ENCODE measurements around the gene PUS1. TPM values are rescaled to one million over a fixed set of nuclear protein-coding genes. Genes with fewer than 3 reads are reported as not detected.

The PUS1 gene
- total and polyA plus RNA-seq, 9 of the 15 experiments (the other 6 are each of a cell fraction or from before 2014, with no cell fraction given) = 1.9 to 90.8 (median 30.0) TPM

GRCh38 chr12:131907379-131908091, 21.5 kb upstream of the PUS1 start (continued):
- TF ChIP-seq MYBL2 (IDR thresholded peaks at IDR 0.05; ENCODE audit: low read depth) = no peak
- no peak for TF ChIP-seq MYBL2 (CRISPR knock-in tag; IDR thresholded peaks at IDR 0.05; ENCODE audit: borderline replicate concordance)
- no peak for TF ChIP-seq RFX5 (IDR thresholded peaks at IDR 0.05; ENCODE audit: low read depth, low read length)
- TF ChIP-seq EGR1 (conservative IDR thresholded peaks at IDR 0.05) = no peak
- no peak for TF ChIP-seq FOXM1 (IDR thresholded peaks at IDR 0.05; ENCODE audit: low read depth)
- TF ChIP-seq FOXM1 (CRISPR knock-in tag; IDR thresholded peaks at IDR 0.05; ENCODE audit: low read depth) = no peak
- no peak for TF ChIP-seq NFE2 (IDR thresholded peaks at IDR 0.05; ENCODE audit: low read depth)
- TF ChIP-seq ADNP (tag; IDR thresholded peaks at IDR 0.05) = no peak
- no peak for TF ChIP-seq USF2 (CRISPR knock-in tag; IDR thresholded peaks at IDR 0.05)
- no peak for TF ChIP-seq ETV1 (tag; conservative IDR thresholded peaks at IDR 0.05; ENCODE audit: low read depth)
- TF ChIP-seq TOE1 (IDR thresholded peaks at IDR 0.05; ENCODE audit: borderline replicate concordance) = no peak
- no peak for TF ChIP-seq TOE1 (CRISPR knock-in tag; IDR thresholded peaks at IDR 0.05; ENCODE audit: borderline replicate concordance, low read depth)
- TF ChIP-seq ZNF644 (tag; IDR thresholded peaks at IDR 0.05; ENCODE audit: low read depth) = no peak
- TF ChIP-seq RNF219 (CRISPR knock-in tag; IDR thresholded peaks at IDR 0.05) = no peak
- TF ChIP-seq ZBTB33 (CRISPR knock-in tag; IDR thresholded peaks at IDR 0.05) = no peak
- no peak for TF ChIP-seq E2F4 (CRISPR knock-in tag; IDR thresholded peaks at IDR 0.05; ENCODE audit: low read depth)
